Stomach (tissue), 9 donors: ENCODE results near the gene PKNOX2. TPM values are rescaled to one million over a fixed set of nuclear protein-coding genes. Genes with fewer than 3 reads are reported as not detected.

Experiments
- DNase-seq, 2 donors: peaks; one replicate each; pipeline versions ENCODE4 v3.0.0 to v3.0.0-alpha.2; 2013 to 2019
- H3K27ac ChIP-seq, 5 donors: fragments of 200-600 bp in 4 of 5; sonication (generic) in 4 of 5; one replicate each; pipeline ENCODE4 v1.5.1; 2013 to 2019; ENCODE audit warnings: mild to moderate bottlenecking in 1 of 5, moderate library complexity in 1 of 5
- H3K27me3 ChIP-seq, 3 donors: fragments of 200-600 bp; sonication (generic); one replicate each; pipeline ENCODE4 v1.5.1; 2017 to 2019; ENCODE audit warnings: mixed run types in 1 of 3
- H3K36me3 ChIP-seq, 4 donors: fragments of 200-600 bp; sonication (generic); 1 replicate in 3 of 4; 2 replicates in 1 of 4; pipeline ENCODE4 v1.5.1; 2016 to 2019
- H3K4me1 ChIP-seq, 4 donors: fragments of 200-600 bp; sonication (generic); one replicate each; pipeline ENCODE4 v1.5.1; 2016 to 2019
- H3K4me3 ChIP-seq, 4 donors: fragments of 200-600 bp; sonication (generic) in 3 of 4; one replicate each; pipeline ENCODE4 v1.5.1; 2016 to 2019; ENCODE audit warnings: mild to moderate bottlenecking in 1 of 4
- H3K9me3 ChIP-seq, 4 donors: fragments of 200-600 bp; sonication (generic); one replicate each; pipeline ENCODE4 v1.5.1; 2016 to 2019
- EP300 ChIP-seq: sonication (generic); formaldehyde crosslinking; IDR thresholded peaks from one replicate; pipeline ENCODE4 v1.6.1; 2017; ENCODE audit warnings: antibody characterized with exemption
- POLR2A ChIP-seq, 4 donors: fragments of 450-650 bp; IDR thresholded peaks; one replicate each; pipeline ENCODE4 v1.6.1; 2016; ENCODE audit warnings: antibody characterized with exemption in 4 of 4, control low read depth in 2 of 4, mild to moderate bottlenecking in 1 of 4, moderate library complexity in 1 of 4
- POLR2AphosphoS5 ChIP-seq, 3 donors: sonication (generic); formaldehyde crosslinking; IDR thresholded peaks; one replicate each; pipeline ENCODE4 v1.6.1; 2016; ENCODE audit warnings: antibody characterized with exemption in 3 of 3
- WGBS, 5 donors: extraction: QIAGEN DNeasy Blood & Tissue Kit in 3 of 5; methylation state at CpG; one replicate each; pipeline versions ENCODE4 v1.1.5 to v1.1.7; 2013 to 2018; 5-methylcytosine and 5-hydroxymethylcytosine counted together
- intact Hi-C: fragments of 100-400 bp; cut with DNase I; formaldehyde crosslinking; loops from one replicate; pipeline ENCODE4 v1.15.1; 2023; ENCODE audit warnings: low total_unique reads
- polyA plus RNA-seq, 3 donors: library from polyadenylated mRNA; stranded (reverse); fragments of 200-250 nt; gene quantifications; one replicate each; pipeline ENCODE4 v1.2.3, GENCODE V29; 2013
- total RNA-seq, 5 donors: library from RNA; depleted of rRNA; stranded (reverse); fragments of >200 nt; gene quantifications; one replicate each; pipeline versions ENCODE4 v1.1.0 to v1.2.3, GENCODE V29; 2014 to 2016
- TF ChIP-seq, protein P1 (sequence below), 7 experiments: fragments of 450-650 bp in 4 of 7; fragments of 200-600 bp in 3 of 7; sonication (generic) in 3 of 7; IDR thresholded peaks; one replicate each; pipeline ENCODE4 v1.5.1; 2016 to 2019; ENCODE audit warnings: antibody characterized with exemption in 7 of 7, control low read depth in 2 of 7, mild to moderate bottlenecking in 1 of 7
- donor health status: healthy with polysubstance abuse.
- donor health status: Bipolar disorder and iron deficiency.
- donor health status: healthy.

Gene PKNOX2
- total and polyA plus RNA-seq, 8 donors = 0.83 to 4.9 (median 2.3) TPM; not detected in 1

DNA sequence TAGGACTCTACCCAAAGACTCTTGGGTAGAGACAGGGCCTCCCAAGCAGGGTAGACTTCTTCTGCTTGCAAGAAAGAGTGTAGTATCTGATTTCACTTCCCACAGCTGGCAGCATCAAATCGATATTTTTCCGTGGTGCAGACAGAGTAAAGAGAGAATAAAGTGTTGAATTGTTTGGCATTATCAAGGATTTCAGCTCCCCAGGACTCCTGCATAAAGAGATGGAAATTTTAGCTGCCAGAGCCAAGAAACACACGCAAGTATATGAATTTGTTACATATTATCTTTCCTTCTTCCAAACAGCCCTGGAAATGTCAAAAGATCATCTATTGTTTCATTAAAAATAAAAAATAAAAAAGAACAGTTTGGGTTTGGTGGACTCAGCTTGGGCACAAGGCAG lies 136.8 kb downstream of the PKNOX2 start:
- intact Hi-C loops = no loop called here
- Histone ChIP-seq H3K4me3 (no peak overlapping the region), H3K4me1 (peaks cover 0 to 14% (median 6%) of the 10 kb centered on the region in 4 donors), H3K27me3 (no peaks in the 10 kb centered on the region), H3K9me3 (no peaks in the 10 kb centered on the region), H3K27ac (peak overlapping the region in 1 of 5 donors; percentile 38), H3K36me3 (no peaks in the 10 kb centered on the region)
- no peak for DNase-seq
- TF ChIP-seq EP300 = no peak
- TF ChIP-seq, protein P1, sequence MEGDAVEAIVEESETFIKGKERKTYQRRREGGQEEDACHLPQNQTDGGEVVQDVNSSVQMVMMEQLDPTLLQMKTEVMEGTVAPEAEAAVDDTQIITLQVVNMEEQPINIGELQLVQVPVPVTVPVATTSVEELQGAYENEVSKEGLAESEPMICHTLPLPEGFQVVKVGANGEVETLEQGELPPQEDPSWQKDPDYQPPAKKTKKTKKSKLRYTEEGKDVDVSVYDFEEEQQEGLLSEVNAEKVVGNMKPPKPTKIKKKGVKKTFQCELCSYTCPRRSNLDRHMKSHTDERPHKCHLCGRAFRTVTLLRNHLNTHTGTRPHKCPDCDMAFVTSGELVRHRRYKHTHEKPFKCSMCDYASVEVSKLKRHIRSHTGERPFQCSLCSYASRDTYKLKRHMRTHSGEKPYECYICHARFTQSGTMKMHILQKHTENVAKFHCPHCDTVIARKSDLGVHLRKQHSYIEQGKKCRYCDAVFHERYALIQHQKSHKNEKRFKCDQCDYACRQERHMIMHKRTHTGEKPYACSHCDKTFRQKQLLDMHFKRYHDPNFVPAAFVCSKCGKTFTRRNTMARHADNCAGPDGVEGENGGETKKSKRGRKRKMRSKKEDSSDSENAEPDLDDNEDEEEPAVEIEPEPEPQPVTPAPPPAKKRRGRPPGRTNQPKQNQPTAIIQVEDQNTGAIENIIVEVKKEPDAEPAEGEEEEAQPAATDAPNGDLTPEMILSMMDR (IDR thresholded peaks at IDR 0.05) = no peak
- no peak for TF ChIP-seq POLR2A (IDR thresholded peaks at IDR 0.05)
- TF ChIP-seq POLR2AphosphoS5 (IDR thresholded peaks at IDR 0.05) = no peak
- 22 to 73% (median 39%) methylated on average over 3 of the region's 3 CpGs for WGBS, 5 donors

DNA sequence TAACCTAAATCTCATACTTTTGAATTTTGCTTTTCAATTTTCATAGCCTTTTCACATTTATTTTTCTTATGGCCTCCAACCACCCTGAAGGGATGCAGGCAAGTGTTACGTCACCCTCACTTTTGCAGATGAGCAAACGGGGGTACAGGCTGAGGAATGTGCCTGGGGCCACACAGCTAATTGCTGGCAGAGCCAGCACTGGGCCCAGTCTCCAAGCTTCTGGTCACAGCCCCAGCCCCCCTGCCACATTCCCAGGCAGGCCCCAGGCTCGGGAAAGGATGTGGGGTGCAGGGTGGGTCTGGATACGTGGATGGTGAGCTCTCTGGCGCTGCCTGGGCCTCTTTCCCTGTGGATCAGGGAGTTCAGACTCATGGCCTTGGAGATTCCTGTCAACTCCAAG lies 138.6 kb downstream of the PKNOX2 start:
- Histone ChIP-seq H3K27ac (no peak overlapping the region), H3K36me3 (no peaks in the 10 kb centered on the region), H3K4me3 (no peak overlapping the region), H3K27me3 (no peaks in the 10 kb centered on the region), H3K4me1 (peaks cover 0 to 14% (median 6%) of the 10 kb centered on the region in 4 donors), H3K9me3 (no peaks in the 10 kb centered on the region)
- DNase-seq = no peak
- 87 to 93% (median 88%) methylated on average over 4 to 5 of the region's 5 CpGs for WGBS, 5 donors
- TF ChIP-seq, protein P1 (IDR thresholded peaks at IDR 0.05) = no peak
- TF ChIP-seq POLR2A (IDR thresholded peaks at IDR 0.05) = no peak
- no peak for TF ChIP-seq POLR2AphosphoS5 (IDR thresholded peaks at IDR 0.05)
- no peak for TF ChIP-seq EP300
- intact Hi-C loops = no loop called here

DNA sequence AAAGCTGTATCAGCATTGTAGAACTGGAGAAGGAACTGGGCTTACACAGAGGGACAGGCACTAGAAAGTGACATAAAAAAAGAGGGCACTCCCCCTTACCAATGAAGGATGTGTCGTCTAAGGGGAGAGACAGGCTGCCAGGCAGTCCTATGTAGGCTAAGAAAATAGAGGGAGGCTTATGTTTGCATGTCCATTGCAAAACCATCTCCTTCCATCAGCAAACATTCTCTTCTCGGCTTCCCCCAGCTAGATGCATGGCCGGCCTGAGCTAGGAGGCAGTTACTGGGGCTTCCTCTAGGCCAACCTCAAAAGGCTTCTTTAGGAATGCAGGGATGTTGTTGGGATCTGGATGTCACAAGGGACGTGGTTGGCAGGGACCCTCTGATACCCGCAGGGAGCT lies 139.1 kb downstream of the PKNOX2 start:
- TF ChIP-seq, protein P1 (IDR thresholded peaks at IDR 0.05) = no peak
- TF ChIP-seq POLR2AphosphoS5 (IDR thresholded peaks at IDR 0.05) (no peak), POLR2A (IDR thresholded peaks at IDR 0.05) (no peak), EP300 (no peak)
- WGBS, 5 donors = 58 to 88% (median 78%) methylated on average over 4 to 5 of the region's 5 CpGs
- intact Hi-C loops = no loop called here
- Histone ChIP-seq H3K4me3 (no peak overlapping the region), H3K9me3 (no peaks in the 10 kb centered on the region), H3K36me3 (no peaks in the 10 kb centered on the region), H3K4me1 (peaks cover 0 to 14% (median 6%) of the 10 kb centered on the region in 4 donors), H3K27me3 (no peaks in the 10 kb centered on the region), H3K27ac (no peak overlapping the region)
- DNase-seq = no peak

DNA sequence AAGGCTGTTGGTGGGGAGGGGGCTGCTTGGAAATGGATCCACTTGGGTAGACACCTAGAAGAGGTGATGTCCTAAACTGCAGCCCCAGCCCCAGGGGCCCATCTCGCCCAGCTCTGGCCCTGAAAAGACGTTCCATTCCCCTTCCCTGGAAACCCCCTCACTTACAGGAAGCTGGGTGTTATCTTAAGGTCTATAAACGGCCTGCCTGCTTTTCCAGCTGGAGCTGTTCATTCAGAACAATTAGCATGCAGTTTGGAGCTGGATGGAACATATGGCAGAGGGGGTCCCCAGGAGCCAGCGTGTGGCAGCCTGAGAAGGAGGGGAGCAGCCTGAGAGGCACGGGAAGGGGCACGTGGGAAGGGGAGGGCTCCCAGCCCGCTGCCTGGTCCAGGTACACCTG lies 139.6 kb downstream of the PKNOX2 start:
- Histone ChIP-seq H3K36me3 (no peaks in the 10 kb centered on the region), H3K27me3 (no peaks in the 10 kb centered on the region), H3K9me3 (no peaks in the 10 kb centered on the region), H3K4me1 (peaks cover 0 to 14% (median 6%) of the 10 kb centered on the region in 4 donors), H3K4me3 (no peak overlapping the region), H3K27ac (no peak overlapping the region)
- peak in 1 of 2 donors; percentile 64 for DNase-seq
- 67 to 74% (median 70%) methylated on average over 5 to 7 of the region's 7 CpGs for WGBS, 5 donors
- no peak for TF ChIP-seq EP300
- TF ChIP-seq, protein P1 (IDR thresholded peaks at IDR 0.05) = no peak
- TF ChIP-seq POLR2AphosphoS5 (IDR thresholded peaks at IDR 0.05) = no peak
- no peak for TF ChIP-seq POLR2A (IDR thresholded peaks at IDR 0.05)
- intact Hi-C loops = no loop called here
